GM12873 (cell line): ENCODE results near the gene ZNF8.

Source experiments
- CTCF ChIP-seq: IDR thresholded peaks from 2 replicates; pipeline ENCODE4 v1.5.1; 2012; ENCODE audit warnings: low read depth, mild to moderate bottlenecking, moderate library complexity, low read length, control low read depth; ENCODE audit not compliant: insufficient read depth; ENCODE audit errors: missing control alignments

Gene ZNF8

GRCh38 chr19:58277748-58278540, 811 bp upstream of the ZNF8 start:
- no peak for TF ChIP-seq CTCF

- TF ChIP-seq CTCF = no peak
These were observed 528 bp downstream of the ZNF8 start for GRCh38 chr19:58279042-58279924.

GRCh38 chr19:58279925-58280316, 1.2 kb downstream of the ZNF8 start:
- no peak for TF ChIP-seq CTCF

- TF ChIP-seq CTCF = no peak
These were observed 5.4 kb downstream of the ZNF8 start for GRCh38 chr19:58284199-58284598.

- TF ChIP-seq CTCF = no peak
These were observed 13.2 kb downstream of the ZNF8 start for GRCh38 chr19:58291943-58292342.

- no peak for TF ChIP-seq CTCF
These were observed 16.1 kb downstream of the ZNF8 start for GRCh38 chr19:58294743-58295374.

GRCh38 chr19:58296104-58296503, 17.3 kb downstream of the ZNF8 start:
- no peak for TF ChIP-seq CTCF
